D721Med (cell line): Measurements from ENCODE around the gene TSPAN14.

Experiments
- DNase-seq: peaks from one replicate; pipeline ENCODE4 v3.0.0; 2011; ENCODE audit warnings: low spot score; ENCODE audit not compliant: insufficient read length
- FAIRE-seq: peaks from 2 replicates; lab custom pipeline; 2011; peaks lifted over from hg19 to GRCh38; lab: Jason Lieb, UNC
- CTCF ChIP-seq: IDR thresholded peaks from 2 replicates; pipeline ENCODE4 v1.5.1; 2012; ENCODE audit warnings: mild to moderate bottlenecking, control low read depth; ENCODE audit not compliant: insufficient read depth; ENCODE audit errors: missing control alignments

Gene TSPAN14

GRCh38 chr10:80504158-80504811 lies 50.2 kb downstream of the TSPAN14 start:
- TF ChIP-seq CTCF = no peak
- FAIRE-seq (no peak), DNase-seq (no peak)

GRCh38 chr10:80504897-80505465 lies 50.9 kb downstream of the TSPAN14 start:
- TF ChIP-seq CTCF = no peak
- FAIRE-seq = no peak
- no peak for DNase-seq

DNA sequence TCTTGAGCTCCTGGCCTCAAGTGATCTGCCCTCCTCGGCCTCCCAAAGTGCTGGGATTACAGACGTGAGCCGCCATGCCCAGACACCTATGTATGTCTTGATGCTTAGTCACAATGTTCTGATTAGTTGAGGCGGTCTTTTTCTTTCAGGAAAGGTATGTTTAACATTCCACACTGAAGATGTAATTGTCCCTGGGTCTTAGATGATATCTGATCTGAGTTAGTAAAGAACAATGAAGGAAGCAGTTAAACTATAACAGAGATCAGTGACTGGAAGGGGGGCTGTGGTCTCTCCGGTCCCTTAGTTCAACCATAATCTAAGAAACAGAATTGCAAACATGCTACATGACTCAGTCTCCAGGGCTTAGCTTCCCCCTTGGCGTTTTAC lies 52.1 kb downstream of the TSPAN14 start:
- TF ChIP-seq CTCF = no peak
- FAIRE-seq = no peak
- no peak for DNase-seq

DNA sequence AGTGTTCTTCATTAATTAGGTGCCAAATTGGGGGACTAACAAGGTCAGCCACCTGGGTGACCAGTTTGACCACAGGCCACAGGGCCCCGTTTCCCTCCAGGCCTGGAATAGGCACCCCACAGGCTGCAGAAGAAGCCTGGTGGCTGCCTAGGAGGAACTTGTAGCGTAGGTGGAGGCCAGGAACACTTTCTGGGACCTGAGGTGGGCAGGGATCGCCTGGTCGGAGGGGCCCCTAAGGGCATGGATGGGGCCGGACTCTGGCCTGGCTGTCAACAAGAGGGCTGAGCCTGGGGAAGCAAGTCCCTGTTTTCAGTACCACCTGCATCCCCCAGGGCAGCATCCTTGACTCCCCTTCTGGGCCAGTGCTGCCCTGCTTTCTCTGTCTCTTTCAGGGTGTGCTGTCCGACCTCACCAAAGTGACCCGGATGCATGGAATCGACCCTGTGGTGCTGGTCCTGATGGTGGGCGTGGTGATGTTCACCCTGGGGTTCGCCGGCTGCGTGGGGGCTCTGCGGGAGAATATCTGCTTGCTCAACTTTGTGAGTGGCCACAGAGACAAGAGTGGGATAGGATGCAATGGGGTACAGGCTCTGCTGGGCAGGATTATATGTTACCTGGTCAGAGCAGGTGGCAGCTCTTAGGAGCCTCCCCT lies 52.9 kb downstream of the TSPAN14 start:
- TF ChIP-seq CTCF = no peak
- FAIRE-seq (no peak), DNase-seq (no peak)

GRCh38 chr10:80509108-80509402 lies 54.9 kb downstream of the TSPAN14 start:
- TF ChIP-seq CTCF = no peak
- DNase-seq = no peak
- FAIRE-seq = no peak

- no peak for TF ChIP-seq CTCF
- FAIRE-seq (no peak), DNase-seq (no peak)
These were observed 55.5 kb downstream of the TSPAN14 start for GRCh38 chr10:80509403-80510161.

DNA sequence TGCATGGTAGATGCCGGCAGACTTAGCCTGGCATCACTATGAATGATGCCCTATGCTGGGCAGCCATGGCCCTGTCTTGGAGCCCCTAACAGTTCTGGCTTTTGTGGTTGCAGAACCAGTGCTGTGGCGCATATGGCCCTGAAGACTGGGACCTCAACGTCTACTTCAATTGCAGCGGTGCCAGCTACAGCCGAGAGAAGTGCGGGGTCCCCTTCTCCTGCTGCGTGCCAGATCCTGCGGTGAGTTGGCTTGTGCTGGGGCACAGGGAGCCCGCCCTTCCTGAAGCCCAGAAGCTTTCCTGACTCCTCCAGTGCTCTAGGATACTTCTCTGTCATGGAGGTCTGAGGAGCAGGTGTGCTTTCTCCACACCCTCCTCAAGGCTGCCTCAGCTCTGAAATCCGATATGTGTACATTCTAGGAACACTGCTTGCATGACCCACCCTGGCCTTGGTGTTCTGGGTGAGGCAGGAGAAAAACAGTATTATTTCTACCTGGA lies 58.0 kb downstream of the TSPAN14 start:
- FAIRE-seq (no peak), DNase-seq (no peak)
- no peak for TF ChIP-seq CTCF
